ENCODE measurements around the gene CLDN4.

CLDN4 gene

GRCh38 chr7:73822319-73823173, 8.2 kb upstream of the CLDN4 start:
- Histone ChIP-seq H3K4me1 (ENCODE audit: control insufficient read depth, insufficient read depth, low read length, poor library complexity, severe bottlenecking) (peaks cover 8% of the 10 kb centered on the region), H3K4me3 (ENCODE audit: insufficient read depth, low read depth, low read length, poor library complexity, severe bottlenecking) (no peak overlapping the region), H3K27ac (ENCODE audit: insufficient read depth, low read length, poor library complexity, severe bottlenecking) (no peak overlapping the region)

GRCh38 chr7:73823257-73823656, 7.5 kb upstream of the CLDN4 start:
- H3K27ac ChIP-seq (ENCODE audit: insufficient read depth, low read length, poor library complexity, severe bottlenecking) = no peak overlapping the region
- no peak overlapping the region for H3K4me3 ChIP-seq (ENCODE audit: insufficient read depth, low read depth, low read length, poor library complexity, severe bottlenecking)
- no peaks in the 10 kb centered on the region for H3K9me3 ChIP-seq (ENCODE audit: control insufficient read depth, low read length)

More at GRCh38 chr7:73822319-73823173, 8.2 kb upstream of the CLDN4 start:
- H3K27me3 ChIP-seq (replicated peaks; ENCODE audit: control insufficient read depth, insufficient read depth, low read length, poor library complexity, severe bottlenecking) = no peaks in the 10 kb centered on the region
- H3K9me3 ChIP-seq (ENCODE audit: control insufficient read depth, low read length) = no peaks in the 10 kb centered on the region
- no peaks in the 10 kb centered on the region for H3K36me3 ChIP-seq (ENCODE audit: control insufficient read depth, insufficient read depth, low read length)
- no peak for DNase-seq

GRCh38 chr7:73823873-73824592, 6.8 kb upstream of the CLDN4 start:
- Histone ChIP-seq H3K27ac (ENCODE audit: insufficient read depth, low read length, poor library complexity, severe bottlenecking) (no peak overlapping the region), H3K27me3 (replicated peaks; ENCODE audit: control insufficient read depth, insufficient read depth, low read length, poor library complexity, severe bottlenecking) (no peaks in the 10 kb centered on the region)

More at GRCh38 chr7:73823257-73823656, 7.5 kb upstream of the CLDN4 start:
- no peaks in the 10 kb centered on the region for H3K27me3 ChIP-seq (replicated peaks; ENCODE audit: control insufficient read depth, insufficient read depth, low read length, poor library complexity, severe bottlenecking)
- H3K36me3 ChIP-seq (ENCODE audit: control insufficient read depth, insufficient read depth, low read length) = no peaks in the 10 kb centered on the region
- no peak for DNase-seq
- H3K4me1 ChIP-seq (ENCODE audit: control insufficient read depth, insufficient read depth, low read length, poor library complexity, severe bottlenecking) = peaks cover 14% of the 10 kb centered on the region

GRCh38 chr7:73824986-73825385, 5.8 kb upstream of the CLDN4 start:
- peaks cover 16% of the 10 kb centered on the region for H3K4me1 ChIP-seq (ENCODE audit: control insufficient read depth, insufficient read depth, low read length, poor library complexity, severe bottlenecking)

More at GRCh38 chr7:73823873-73824592, 6.8 kb upstream of the CLDN4 start:
- Histone ChIP-seq H3K4me3 (ENCODE audit: insufficient read depth, low read depth, low read length, poor library complexity, severe bottlenecking) (no peak overlapping the region), H3K9me3 (ENCODE audit: control insufficient read depth, low read length) (no peaks in the 10 kb centered on the region), H3K36me3 (ENCODE audit: control insufficient read depth, insufficient read depth, low read length) (no peaks in the 10 kb centered on the region), H3K4me1 (ENCODE audit: control insufficient read depth, insufficient read depth, low read length, poor library complexity, severe bottlenecking) (peaks cover 16% of the 10 kb centered on the region)
- DNase-seq = no peak

GRCh38 chr7:73827567-73828106, 3.2 kb upstream of the CLDN4 start:
- Histone ChIP-seq H3K27ac (ENCODE audit: insufficient read depth, low read length, poor library complexity, severe bottlenecking) (no peak overlapping the region), H3K27me3 (replicated peaks; ENCODE audit: control insufficient read depth, insufficient read depth, low read length, poor library complexity, severe bottlenecking) (no peaks in the 10 kb centered on the region), H3K36me3 (ENCODE audit: control insufficient read depth, insufficient read depth, low read length) (no peaks in the 10 kb centered on the region), H3K4me3 (ENCODE audit: insufficient read depth, low read depth, low read length, poor library complexity, severe bottlenecking) (no peak overlapping the region), H3K9me3 (ENCODE audit: control insufficient read depth, low read length) (no peaks in the 10 kb centered on the region), H3K4me1 (ENCODE audit: control insufficient read depth, insufficient read depth, low read length, poor library complexity, severe bottlenecking) (peaks cover 16% of the 10 kb centered on the region)
- DNase-seq = no peak

More at GRCh38 chr7:73824986-73825385, 5.8 kb upstream of the CLDN4 start:
- Histone ChIP-seq H3K36me3 (ENCODE audit: control insufficient read depth, insufficient read depth, low read length) (no peaks in the 10 kb centered on the region), H3K9me3 (ENCODE audit: control insufficient read depth, low read length) (no peaks in the 10 kb centered on the region), H3K27ac (ENCODE audit: insufficient read depth, low read length, poor library complexity, severe bottlenecking) (no peak overlapping the region), H3K27me3 (replicated peaks; ENCODE audit: control insufficient read depth, insufficient read depth, low read length, poor library complexity, severe bottlenecking) (no peaks in the 10 kb centered on the region), H3K4me3 (ENCODE audit: insufficient read depth, low read depth, low read length, poor library complexity, severe bottlenecking) (no peak overlapping the region)
- DNase-seq = no peak

- no peak overlapping the region for H3K4me3 ChIP-seq (ENCODE audit: insufficient read depth, low read depth, low read length, poor library complexity, severe bottlenecking)
- H3K36me3 ChIP-seq (ENCODE audit: control insufficient read depth, insufficient read depth, low read length) = no peaks in the 10 kb centered on the region
- peaks cover 16% of the 10 kb centered on the region for H3K4me1 ChIP-seq (ENCODE audit: control insufficient read depth, insufficient read depth, low read length, poor library complexity, severe bottlenecking)
- H3K27ac ChIP-seq (ENCODE audit: insufficient read depth, low read length, poor library complexity, severe bottlenecking) = no peak overlapping the region
- no peak for DNase-seq
- H3K27me3 ChIP-seq (replicated peaks; ENCODE audit: control insufficient read depth, insufficient read depth, low read length, poor library complexity, severe bottlenecking) = no peaks in the 10 kb centered on the region
- no peaks in the 10 kb centered on the region for H3K9me3 ChIP-seq (ENCODE audit: control insufficient read depth, low read length)
Measured at GRCh38 chr7:73828107-73828803, 2.5 kb upstream of the CLDN4 start.

GRCh38 chr7:73828972-73829371, 1.8 kb upstream of the CLDN4 start:
- Histone ChIP-seq H3K4me1 (ENCODE audit: control insufficient read depth, insufficient read depth, low read length, poor library complexity, severe bottlenecking) (peaks cover 16% of the 10 kb centered on the region), H3K27me3 (replicated peaks; ENCODE audit: control insufficient read depth, insufficient read depth, low read length, poor library complexity, severe bottlenecking) (no peaks in the 10 kb centered on the region), H3K4me3 (ENCODE audit: insufficient read depth, low read depth, low read length, poor library complexity, severe bottlenecking) (no peak overlapping the region), H3K27ac (ENCODE audit: insufficient read depth, low read length, poor library complexity, severe bottlenecking) (no peak overlapping the region), H3K36me3 (ENCODE audit: control insufficient read depth, insufficient read depth, low read length) (no peaks in the 10 kb centered on the region), H3K9me3 (ENCODE audit: control insufficient read depth, low read length) (no peaks in the 10 kb centered on the region)
- no peak for DNase-seq

GRCh38 chr7:73829505-73829904, 1.3 kb upstream of the CLDN4 start:
- H3K4me3 ChIP-seq (ENCODE audit: insufficient read depth, low read depth, low read length, poor library complexity, severe bottlenecking) = no peak overlapping the region
- no peak overlapping the region for H3K27ac ChIP-seq (ENCODE audit: insufficient read depth, low read length, poor library complexity, severe bottlenecking)
- no peaks in the 10 kb centered on the region for H3K36me3 ChIP-seq (ENCODE audit: control insufficient read depth, insufficient read depth, low read length)
- H3K4me1 ChIP-seq (ENCODE audit: control insufficient read depth, insufficient read depth, low read length, poor library complexity, severe bottlenecking) = peaks cover 16% of the 10 kb centered on the region
- H3K9me3 ChIP-seq (ENCODE audit: control insufficient read depth, low read length) = no peaks in the 10 kb centered on the region
- H3K27me3 ChIP-seq (replicated peaks; ENCODE audit: control insufficient read depth, insufficient read depth, low read length, poor library complexity, severe bottlenecking) = no peaks in the 10 kb centered on the region
- no peak for DNase-seq

- H3K27ac ChIP-seq (ENCODE audit: insufficient read depth, low read length, poor library complexity, severe bottlenecking) = no peak overlapping the region
- DNase-seq = no peak
- H3K4me1 ChIP-seq (ENCODE audit: control insufficient read depth, insufficient read depth, low read length, poor library complexity, severe bottlenecking) = peaks cover 16% of the 10 kb centered on the region
- H3K4me3 ChIP-seq (ENCODE audit: insufficient read depth, low read depth, low read length, poor library complexity, severe bottlenecking) = no peak overlapping the region
- H3K36me3 ChIP-seq (ENCODE audit: control insufficient read depth, insufficient read depth, low read length) = no peaks in the 10 kb centered on the region
- no peaks in the 10 kb centered on the region for H3K9me3 ChIP-seq (ENCODE audit: control insufficient read depth, low read length)
- H3K27me3 ChIP-seq (replicated peaks; ENCODE audit: control insufficient read depth, insufficient read depth, low read length, poor library complexity, severe bottlenecking) = no peaks in the 10 kb centered on the region
Measured at GRCh38 chr7:73829921-73830680, 695 bp upstream of the CLDN4 start.

Measured in effector memory CD4-positive, alpha-beta T cell (primary cell).